T-helper 2 cell treated with Interferon-gamma antibody and Interleukin-4, amounts not matched to agents 5 μg/mL and 100 μg/mL, for 36 hours (primary cell): Measurements from ENCODE around the gene KCNH2.

Experiments
- DNase-seq: peaks from one replicate; pipeline ENCODE4 v3.0.0; 2021; ENCODE audit warnings: low spot score
- H3K27ac Mint-ChIP-seq: one replicate; pipeline ENCODE4 v1.8.0; 2021; ENCODE audit warnings: mild to moderate bottlenecking, mixed read lengths
- H3K27me3 Mint-ChIP-seq: one replicate; pipeline ENCODE4 v1.8.0; 2021; ENCODE audit warnings: low read depth, mixed read lengths
- H3K36me3 Mint-ChIP-seq: one replicate; pipeline ENCODE4 v1.8.0; 2021; ENCODE audit warnings: low read depth, mixed read lengths
- H3K4me1 Mint-ChIP-seq: one replicate; pipeline ENCODE4 v1.8.0; 2021; ENCODE audit warnings: low read depth, mixed read lengths
- H3K4me3 Mint-ChIP-seq: one replicate; pipeline ENCODE4 v1.8.0; 2022; ENCODE audit warnings: mild to moderate bottlenecking, moderate library complexity, mixed read lengths
- H3K9me3 Mint-ChIP-seq: one replicate; pipeline ENCODE4 v1.8.0; 2021; ENCODE audit warnings: mixed read lengths

Gene KCNH2

GRCh38 chr7:150970424-150970823 is 7.7 kb downstream of the KCNH2 start:
- DNase-seq = no peak
- H3K27me3 Mint-ChIP-seq = peaks cover 12% of the 10 kb centered on the region
- H3K4me1 Mint-ChIP-seq = peaks cover 7% of the 10 kb centered on the region
- no peak overlapping the region for H3K27ac Mint-ChIP-seq
- no peaks in the 10 kb centered on the region for H3K36me3 Mint-ChIP-seq
- no peaks in the 10 kb centered on the region for H3K9me3 Mint-ChIP-seq
- no peak overlapping the region for H3K4me3 Mint-ChIP-seq

DNA sequence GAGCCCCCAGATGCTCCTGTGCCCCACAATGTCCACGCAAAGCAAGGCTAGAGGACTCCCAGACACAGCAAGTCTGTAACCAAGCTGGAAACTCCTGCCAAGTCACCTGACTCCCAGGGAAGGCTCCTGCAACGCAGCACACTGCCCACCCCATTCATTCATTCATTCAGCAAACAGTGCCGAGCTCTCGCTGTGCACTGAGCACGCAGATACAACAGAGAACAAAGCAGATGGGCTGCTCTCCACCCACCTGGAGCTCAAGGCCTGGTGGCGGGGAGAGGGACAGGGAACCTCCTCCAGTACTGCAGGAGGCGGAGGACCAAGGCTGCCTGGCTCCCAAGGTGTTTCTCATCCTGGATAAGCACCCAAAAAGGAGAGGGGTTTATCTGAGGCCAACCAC is 8.6 kb downstream of the KCNH2 start:
- no peak overlapping the region for H3K4me3 Mint-ChIP-seq
- peaks cover 13% of the 10 kb centered on the region for H3K27me3 Mint-ChIP-seq
- no peaks in the 10 kb centered on the region for H3K36me3 Mint-ChIP-seq
- H3K4me1 Mint-ChIP-seq = peaks cover 5% of the 10 kb centered on the region
- no peaks in the 10 kb centered on the region for H3K9me3 Mint-ChIP-seq
- no peak for DNase-seq
- H3K27ac Mint-ChIP-seq = no peak overlapping the region

- Mint-ChIP-seq H3K4me3 (no peak overlapping the region), H3K27me3 (peaks cover 13% of the 10 kb centered on the region), H3K9me3 (no peaks in the 10 kb centered on the region), H3K27ac (no peak overlapping the region), H3K4me1 (peaks cover 2% of the 10 kb centered on the region), H3K36me3 (no peaks in the 10 kb centered on the region)
- no peak for DNase-seq
Measured at GRCh38 chr7:150968734-150969372, 9.3 kb downstream of the KCNH2 start.

DNA sequence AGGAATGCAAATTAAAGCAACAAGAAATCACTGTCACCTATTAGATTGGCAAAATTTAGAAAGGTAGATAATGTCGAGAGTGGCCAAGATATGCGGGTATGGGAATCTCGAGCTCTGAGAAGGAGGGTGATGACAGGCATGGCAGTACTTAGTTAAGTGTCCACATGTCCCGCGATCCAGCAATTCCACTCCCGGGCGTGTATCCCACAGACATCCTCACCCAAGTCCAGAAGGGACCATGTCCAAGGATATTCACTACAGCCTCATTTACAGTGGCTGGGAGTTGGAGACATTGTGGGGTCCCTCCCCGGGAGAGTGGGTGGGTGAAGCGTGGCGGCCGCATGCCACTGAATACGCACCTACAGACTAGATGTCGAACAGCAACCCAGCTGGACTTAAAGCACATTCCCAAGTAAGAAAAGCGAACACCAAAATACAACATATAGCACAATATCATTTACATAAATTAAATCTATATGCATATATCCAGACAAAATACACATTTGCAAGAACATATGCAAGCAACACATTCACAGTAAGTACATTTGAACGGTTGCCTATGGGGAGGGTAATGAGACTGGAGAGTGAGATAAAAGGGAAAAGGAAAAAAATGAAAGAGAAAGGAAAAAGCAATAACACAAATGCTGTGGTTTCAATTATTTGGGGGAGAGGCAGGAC is 9.9 kb downstream of the KCNH2 start:
- H3K27ac Mint-ChIP-seq = no peak overlapping the region
- H3K27me3 Mint-ChIP-seq = peaks cover 13% of the 10 kb centered on the region
- no peaks in the 10 kb centered on the region for H3K9me3 Mint-ChIP-seq
- peaks cover 1% of the 10 kb centered on the region for H3K4me1 Mint-ChIP-seq
- no peak overlapping the region for H3K4me3 Mint-ChIP-seq
- DNase-seq = no peak
- H3K36me3 Mint-ChIP-seq = no peaks in the 10 kb centered on the region

GRCh38 chr7:150967349-150967748 is 10.8 kb downstream of the KCNH2 start:
- no peak overlapping the region for H3K27ac Mint-ChIP-seq
- H3K36me3 Mint-ChIP-seq = no peaks in the 10 kb centered on the region
- peaks cover 15% of the 10 kb centered on the region for H3K27me3 Mint-ChIP-seq
- no peak for DNase-seq
- no peaks in the 10 kb centered on the region for H3K4me1 Mint-ChIP-seq
- no peaks in the 10 kb centered on the region for H3K9me3 Mint-ChIP-seq
- no peak overlapping the region for H3K4me3 Mint-ChIP-seq

GRCh38 chr7:150966002-150966401 is 12.1 kb downstream of the KCNH2 start:
- H3K4me3 Mint-ChIP-seq = no peak overlapping the region
- H3K4me1 Mint-ChIP-seq = no peaks in the 10 kb centered on the region
- no peak overlapping the region for H3K27ac Mint-ChIP-seq
- H3K9me3 Mint-ChIP-seq = no peaks in the 10 kb centered on the region
- peaks cover 16% of the 10 kb centered on the region for H3K27me3 Mint-ChIP-seq
- no peak for DNase-seq
- no peaks in the 10 kb centered on the region for H3K36me3 Mint-ChIP-seq

- Mint-ChIP-seq H3K27ac (no peak overlapping the region), H3K27me3 (peaks cover 16% of the 10 kb centered on the region), H3K4me1 (no peaks in the 10 kb centered on the region)
Measured at GRCh38 chr7:150965273-150965830, 12.8 kb downstream of the KCNH2 start.

DNA sequence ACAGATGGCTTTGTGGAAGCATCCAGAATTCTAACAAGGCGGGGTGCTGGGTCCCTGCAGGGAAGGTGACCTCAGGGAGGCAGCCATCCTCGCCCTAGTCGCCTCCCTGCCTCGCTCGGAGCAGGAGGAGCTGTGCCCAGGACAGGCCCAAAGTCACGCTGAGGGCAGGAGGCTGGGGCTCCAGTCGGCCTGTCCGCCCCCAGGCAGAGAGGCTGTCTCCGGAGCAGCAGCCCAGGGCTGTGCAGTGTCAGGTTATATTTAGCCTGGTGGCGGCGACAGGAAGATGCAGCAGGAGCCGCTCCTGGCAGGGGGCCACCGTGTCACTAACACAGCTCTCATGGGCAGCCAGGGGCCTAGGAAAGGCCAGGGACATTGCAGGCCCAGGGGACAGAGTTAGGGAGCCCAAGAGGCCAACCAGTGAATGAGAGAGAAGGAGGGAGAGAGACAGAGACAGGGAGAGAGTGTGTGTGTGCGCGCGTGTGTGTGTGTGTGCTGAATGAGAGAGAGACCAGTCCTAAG is 13.5 kb downstream of the KCNH2 start:
- H3K36me3 Mint-ChIP-seq = no peaks in the 10 kb centered on the region
- peaks cover 19% of the 10 kb centered on the region for H3K27me3 Mint-ChIP-seq
- H3K27ac Mint-ChIP-seq = no peak overlapping the region
- H3K4me1 Mint-ChIP-seq = peaks cover 2% of the 10 kb centered on the region
- DNase-seq = no peak
- no peaks in the 10 kb centered on the region for H3K9me3 Mint-ChIP-seq
- H3K4me3 Mint-ChIP-seq = no peak overlapping the region

More at GRCh38 chr7:150965273-150965830, 12.8 kb downstream of the KCNH2 start:
- H3K4me3 Mint-ChIP-seq = no peak overlapping the region
- H3K36me3 Mint-ChIP-seq = no peaks in the 10 kb centered on the region
- no peaks in the 10 kb centered on the region for H3K9me3 Mint-ChIP-seq
- DNase-seq = no peak

DNA sequence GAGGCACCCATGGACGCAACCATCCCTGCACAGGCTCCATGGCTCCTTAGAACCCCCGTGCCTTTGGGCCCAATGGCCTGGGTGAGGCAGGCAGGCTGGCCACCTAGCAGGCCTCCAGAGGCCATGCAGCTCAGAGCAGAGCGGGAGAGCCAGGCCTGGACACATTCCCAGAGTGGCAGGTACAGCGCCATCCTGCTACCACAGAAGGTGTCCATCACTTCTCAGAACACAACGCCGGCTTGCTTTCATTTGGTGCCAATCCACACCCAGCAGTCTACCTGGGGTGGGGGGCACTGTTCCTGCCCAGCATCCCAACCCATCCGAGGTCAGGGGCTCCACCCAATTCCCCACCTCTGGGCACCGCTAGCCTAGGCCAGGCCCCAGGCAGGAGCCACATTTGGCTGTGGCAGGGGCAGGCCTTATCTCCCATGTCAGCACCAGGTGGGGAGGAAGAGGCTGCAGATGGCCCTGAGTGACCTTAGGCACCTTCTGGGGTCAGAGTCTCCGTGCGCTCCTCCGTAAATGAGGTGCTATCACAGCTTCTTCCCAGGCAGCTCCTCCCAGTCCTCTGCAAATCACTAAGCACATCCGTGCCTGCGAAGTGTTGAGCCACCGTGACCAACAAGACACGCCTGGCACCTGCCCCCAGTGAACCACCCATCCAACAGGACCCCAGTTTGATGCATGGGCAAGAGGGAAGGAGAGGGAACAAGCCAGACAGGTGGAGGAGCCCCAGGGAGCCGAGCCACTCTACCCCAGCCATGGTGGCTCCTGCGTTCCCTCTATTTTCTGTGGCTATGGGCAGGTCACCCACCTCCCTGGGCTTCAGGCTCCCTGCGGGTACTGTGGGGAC is 14.2 kb downstream of the KCNH2 start:
- DNase-seq = no peak
- no peaks in the 10 kb centered on the region for H3K36me3 Mint-ChIP-seq
- no peaks in the 10 kb centered on the region for H3K9me3 Mint-ChIP-seq
- H3K4me1 Mint-ChIP-seq = peaks cover 2% of the 10 kb centered on the region
- no peak overlapping the region for H3K27ac Mint-ChIP-seq
- H3K4me3 Mint-ChIP-seq = no peak overlapping the region
- peaks cover 25% of the 10 kb centered on the region for H3K27me3 Mint-ChIP-seq

DNA sequence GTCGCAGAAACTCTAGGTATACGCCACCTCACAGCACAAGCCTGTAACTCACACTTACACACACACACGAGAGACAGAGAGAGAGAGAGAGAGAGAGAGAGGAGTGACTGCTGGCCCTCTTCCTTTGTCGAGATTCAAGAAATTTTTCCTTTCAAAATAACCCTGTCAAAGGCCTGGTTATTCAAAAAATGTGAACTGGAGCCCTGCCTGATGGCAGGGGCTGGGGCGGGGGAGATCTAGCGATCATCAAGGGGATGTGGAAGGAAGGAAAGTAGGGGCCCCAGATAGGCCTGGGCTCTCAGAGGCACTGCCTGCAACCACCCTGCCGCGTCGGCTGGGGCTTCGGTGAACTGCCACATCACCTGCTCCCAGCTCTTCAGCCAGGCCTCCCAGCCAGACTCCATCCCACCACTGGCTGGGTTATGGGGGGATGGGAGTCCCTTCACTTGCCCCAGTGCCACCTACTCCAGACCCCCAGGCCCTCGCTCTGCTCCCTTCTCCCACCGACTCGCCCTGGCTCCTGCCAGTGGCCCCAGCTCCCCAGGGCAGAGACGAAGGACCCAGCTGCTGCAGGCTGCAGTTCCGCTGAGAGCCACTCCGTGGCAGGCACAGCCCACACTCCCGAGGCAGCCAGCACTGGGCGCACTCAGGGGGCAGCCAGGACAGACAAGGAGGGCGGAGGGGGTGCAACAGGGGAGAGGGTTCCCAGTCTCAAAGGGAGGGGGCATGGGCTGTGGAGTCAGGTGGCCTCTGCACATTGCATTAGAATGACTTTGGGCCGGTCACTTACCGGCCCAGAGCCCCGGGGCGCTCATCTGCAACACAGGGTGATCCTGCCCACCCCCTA is 15.3 kb downstream of the KCNH2 start:
- H3K9me3 Mint-ChIP-seq = no peaks in the 10 kb centered on the region
- peak; percentile 21 for DNase-seq
- H3K27me3 Mint-ChIP-seq = peaks cover 32% of the 10 kb centered on the region
- H3K36me3 Mint-ChIP-seq = no peaks in the 10 kb centered on the region
- peaks cover 2% of the 10 kb centered on the region for H3K4me1 Mint-ChIP-seq
- no peak overlapping the region for H3K27ac Mint-ChIP-seq
- H3K4me3 Mint-ChIP-seq = no peak overlapping the region

GRCh38 chr7:150962290-150962552 is 15.9 kb downstream of the KCNH2 start:
- peaks cover 2% of the 10 kb centered on the region for H3K4me1 Mint-ChIP-seq
- H3K27me3 Mint-ChIP-seq = peaks cover 31% of the 10 kb centered on the region
- H3K27ac Mint-ChIP-seq = no peak overlapping the region
- H3K36me3 Mint-ChIP-seq = no peaks in the 10 kb centered on the region
- no peak for DNase-seq
- H3K4me3 Mint-ChIP-seq = no peak overlapping the region
- no peaks in the 10 kb centered on the region for H3K9me3 Mint-ChIP-seq

GRCh38 chr7:150961510-150962289 is 16.4 kb downstream of the KCNH2 start:
- H3K36me3 Mint-ChIP-seq = no peaks in the 10 kb centered on the region
- H3K27me3 Mint-ChIP-seq = peaks cover 33% of the 10 kb centered on the region
- peaks cover 2% of the 10 kb centered on the region for H3K4me1 Mint-ChIP-seq
- H3K4me3 Mint-ChIP-seq = no peak overlapping the region
- no peak for DNase-seq
- H3K9me3 Mint-ChIP-seq = no peaks in the 10 kb centered on the region
- H3K27ac Mint-ChIP-seq = no peak overlapping the region
